DMS53 (cell line): ENCODE data around the gene IBA57.
"Not testable (repeated sequence)": the region's sequence is repeated elsewhere in the genome, so short reads cannot be mapped to it uniquely, and the experiment has no call there.

ENCODE experiments used
- DNase-seq: peaks from one replicate; lab custom pipeline; 2025; lab: John Stamatoyannopoulos, UW

IBA57 gene

GRCh38 chr1:228212966-228213844 is 47.6 kb downstream of the IBA57 start:
- DNase-seq: peak; percentile 96

DNA sequence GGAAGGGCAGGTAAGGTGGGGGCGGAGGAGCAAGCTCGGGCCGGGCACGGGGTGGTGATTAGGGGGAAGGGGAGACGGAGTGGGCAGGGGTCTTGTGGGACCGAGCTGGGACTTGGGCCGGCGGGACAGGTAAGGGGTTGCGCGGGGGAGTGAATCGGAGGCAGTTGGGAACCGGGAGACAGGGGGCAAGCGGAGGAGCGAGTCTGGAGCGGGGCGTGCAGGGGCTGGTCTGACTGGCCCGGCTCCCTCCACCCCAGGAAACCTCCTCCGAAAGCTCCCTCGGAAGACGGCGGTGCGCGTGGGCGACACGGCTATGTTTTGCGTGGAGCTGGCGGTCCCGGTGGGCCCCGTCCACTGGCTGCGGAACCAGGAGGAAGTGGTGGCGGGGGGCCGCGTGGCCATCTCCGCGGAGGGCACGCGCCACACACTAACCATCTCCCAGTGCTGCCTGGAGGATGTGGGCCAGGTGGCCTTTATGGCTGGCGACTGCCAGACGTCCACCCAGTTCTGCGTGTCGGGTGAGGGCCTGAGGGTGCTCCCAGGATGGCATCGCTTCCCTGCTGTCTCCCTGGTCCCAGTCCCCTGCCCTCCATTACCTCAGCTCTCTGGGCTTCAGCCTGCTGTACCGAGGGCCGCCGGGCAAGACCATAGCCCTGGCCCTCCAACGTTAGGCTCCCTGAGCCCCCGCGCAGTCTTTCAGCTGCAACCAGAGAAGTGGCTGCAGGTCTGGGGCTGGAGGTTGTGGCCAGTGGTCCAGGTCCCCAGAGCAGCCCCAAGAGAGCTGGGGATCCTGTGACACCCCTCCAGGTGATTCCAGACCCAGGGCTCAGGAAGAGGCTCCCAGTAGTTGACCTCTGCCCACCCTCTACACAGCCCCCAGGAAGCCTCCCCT is 48.6 kb downstream of the IBA57 start:
- no peak for DNase-seq

GRCh38 chr1:228214921-228215662 is 49.5 kb downstream of the IBA57 start:
- no peak for DNase-seq

- DNase-seq: no peak
Observed at GRCh38 chr1:228215663-228216116, 50.1 kb downstream of the IBA57 start.

- no peak for DNase-seq
Observed at GRCh38 chr1:228216371-228217320, 51.0 kb downstream of the IBA57 start.

DNA sequence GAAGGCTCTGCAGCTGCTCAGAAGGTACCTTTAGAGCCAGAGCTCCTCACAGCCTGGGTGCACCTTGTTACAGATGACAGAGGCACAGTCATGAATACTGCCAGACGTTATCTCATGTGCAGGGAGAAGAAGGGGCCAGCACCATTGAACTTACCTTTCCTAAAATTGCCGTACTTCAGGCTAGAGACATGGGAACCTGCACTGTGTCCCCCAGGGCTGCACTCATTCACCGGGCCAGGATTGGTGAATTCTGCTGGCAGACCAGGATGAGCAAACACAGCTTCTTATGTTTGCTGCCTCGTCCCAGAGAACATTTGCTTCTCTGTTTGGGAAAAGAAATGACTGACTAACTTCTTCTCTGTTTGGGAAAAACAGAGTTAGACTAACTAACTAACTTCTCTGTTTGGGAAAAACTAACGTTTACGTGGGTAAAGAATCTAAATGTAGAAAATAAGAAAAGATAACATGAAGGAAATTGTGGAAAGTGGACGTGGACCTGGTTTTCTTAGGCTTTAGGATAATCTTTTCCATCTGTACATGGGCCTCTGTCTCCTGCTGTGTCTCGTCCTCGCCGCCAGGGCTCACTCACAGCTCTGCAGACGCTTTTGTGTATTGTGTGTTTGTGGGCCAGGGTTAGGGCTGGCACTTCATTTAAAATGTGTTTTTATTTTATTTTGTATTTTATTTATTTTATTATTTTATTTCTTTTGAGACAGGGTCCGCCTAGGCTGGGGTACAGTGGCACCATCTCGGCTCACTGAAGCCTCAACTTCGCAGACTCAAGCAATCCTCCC is 52.1 kb downstream of the IBA57 start:
- DNase-seq: no peak

DNA sequence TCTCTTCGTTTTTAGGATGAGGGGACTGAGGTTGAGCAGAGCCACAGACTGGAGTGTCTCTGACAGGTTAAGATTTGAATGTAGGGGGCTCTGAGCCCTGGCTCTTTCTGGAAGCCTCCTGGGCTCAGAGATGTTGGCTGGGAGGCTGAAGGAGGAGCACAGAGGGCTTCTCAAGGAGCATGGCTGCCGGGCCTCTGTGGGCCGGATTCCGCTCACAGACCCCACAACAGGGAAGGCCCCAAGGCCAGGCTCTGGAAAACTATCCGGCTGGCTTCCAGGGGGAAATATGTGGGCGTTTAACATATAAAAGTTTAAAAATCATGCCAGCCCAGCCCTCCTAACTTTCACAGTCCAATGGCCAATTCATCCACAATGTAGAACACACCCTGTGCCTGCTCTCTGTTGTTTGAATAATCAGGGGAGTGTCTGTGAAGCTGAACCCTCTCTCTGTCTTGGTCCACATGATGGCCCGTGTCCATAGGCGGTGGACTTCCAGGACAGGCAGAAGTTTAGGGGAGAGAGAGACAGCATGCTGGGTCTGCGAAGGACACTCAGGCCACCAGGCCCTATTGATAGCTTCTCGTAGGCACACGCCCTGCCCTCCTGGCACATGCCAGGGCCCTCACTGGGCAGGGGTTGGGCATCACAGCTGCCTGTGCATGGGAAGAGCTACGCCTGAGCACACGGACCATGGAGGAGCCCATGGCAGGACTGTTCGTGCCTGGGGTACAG is 53.1 kb downstream of the IBA57 start:
- no peak for DNase-seq

DNA sequence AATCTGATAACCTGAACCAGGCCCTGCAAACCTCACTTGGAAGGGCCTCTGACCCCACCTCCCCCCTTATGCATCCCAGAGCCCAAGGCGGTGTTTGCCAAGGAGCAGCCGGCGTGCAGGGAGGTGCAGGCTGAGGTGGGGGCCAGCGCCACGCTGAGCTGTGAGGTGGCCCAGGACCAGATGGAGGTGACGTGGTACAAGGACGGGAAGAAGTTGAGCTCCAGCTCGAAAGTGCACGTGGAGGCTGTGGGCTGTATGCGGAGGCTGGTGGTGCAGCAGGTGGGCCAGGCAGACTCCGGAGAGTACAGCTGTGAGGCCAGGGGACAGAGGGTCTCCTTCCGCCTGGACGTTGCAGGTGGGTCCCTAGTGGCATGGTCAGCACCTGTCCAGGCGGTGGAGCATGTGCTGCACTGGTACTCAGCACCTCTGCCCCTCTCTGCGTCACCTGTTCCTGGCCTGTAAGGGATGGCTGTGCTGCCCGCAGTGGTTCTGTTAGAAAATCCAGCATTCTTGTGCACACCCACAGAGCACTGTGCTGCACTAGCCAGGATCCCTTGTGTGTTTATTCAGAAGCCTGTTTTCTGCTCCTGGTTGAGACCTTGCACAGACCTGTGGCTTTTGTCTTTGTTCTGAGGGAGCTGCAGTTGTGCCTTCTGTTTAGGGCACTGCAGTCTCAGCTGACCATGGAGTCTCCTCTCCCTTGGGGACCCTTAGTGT is 53.8 kb downstream of the IBA57 start:
- DNase-seq: no peak

- no peak for DNase-seq
Observed at GRCh38 chr1:228219962-228220780, 54.6 kb downstream of the IBA57 start.

GRCh38 chr1:228221097-228221496 is 55.5 kb downstream of the IBA57 start:
- DNase-seq: not testable (repeated sequence)

- DNase-seq: no peak
Observed at GRCh38 chr1:228222548-228222947, 56.9 kb downstream of the IBA57 start.

GRCh38 chr1:228224198-228225164 is 58.9 kb downstream of the IBA57 start:
- no peak for DNase-seq

DNA sequence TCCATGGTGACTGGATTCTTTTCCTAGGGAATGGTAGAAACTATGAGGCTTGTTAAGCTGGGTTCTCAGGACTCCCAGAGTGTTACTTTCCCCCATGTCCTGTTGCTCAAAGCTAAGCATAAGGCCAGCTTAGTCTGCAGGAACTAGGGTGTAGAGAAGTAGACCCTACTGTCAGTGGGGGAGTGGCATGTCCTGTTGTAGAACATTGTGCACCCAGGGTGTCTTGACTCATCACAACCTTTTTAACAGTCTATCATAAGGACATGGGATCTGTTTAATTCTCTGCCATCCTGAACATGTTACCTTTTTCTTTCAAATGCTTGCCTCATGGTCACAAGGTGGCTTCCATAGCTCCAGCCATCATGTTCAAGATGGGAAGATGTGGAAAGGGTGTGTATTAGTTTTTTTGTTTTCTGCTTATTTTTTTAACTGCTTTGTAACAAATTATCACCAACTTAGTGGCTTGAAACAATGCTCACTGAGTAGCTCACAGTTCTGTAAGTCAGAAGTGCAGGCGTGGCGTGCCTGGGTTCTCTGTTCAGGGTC is 59.6 kb downstream of the IBA57 start:
- no peak for DNase-seq

DNA sequence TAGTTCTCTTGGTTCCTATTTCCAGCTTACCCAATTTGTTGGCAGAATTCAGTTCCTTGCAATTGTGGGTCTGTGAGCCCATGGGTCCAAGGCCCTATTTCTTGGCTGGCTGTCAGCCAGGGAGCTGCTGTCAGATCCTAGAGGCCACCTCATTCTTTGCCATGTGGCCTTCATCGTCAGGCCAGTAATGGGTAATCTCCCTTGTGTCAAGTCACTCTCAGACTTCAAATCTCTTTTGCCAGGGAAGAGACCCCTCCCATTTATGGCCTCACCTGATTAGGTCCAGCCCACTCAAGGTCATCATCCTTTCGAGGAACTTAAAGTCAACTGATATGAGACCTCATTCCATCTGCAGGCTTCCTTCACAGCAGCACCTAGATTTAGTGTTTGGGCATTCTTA is 60.1 kb downstream of the IBA57 start:
- DNase-seq: no peak

DNA sequence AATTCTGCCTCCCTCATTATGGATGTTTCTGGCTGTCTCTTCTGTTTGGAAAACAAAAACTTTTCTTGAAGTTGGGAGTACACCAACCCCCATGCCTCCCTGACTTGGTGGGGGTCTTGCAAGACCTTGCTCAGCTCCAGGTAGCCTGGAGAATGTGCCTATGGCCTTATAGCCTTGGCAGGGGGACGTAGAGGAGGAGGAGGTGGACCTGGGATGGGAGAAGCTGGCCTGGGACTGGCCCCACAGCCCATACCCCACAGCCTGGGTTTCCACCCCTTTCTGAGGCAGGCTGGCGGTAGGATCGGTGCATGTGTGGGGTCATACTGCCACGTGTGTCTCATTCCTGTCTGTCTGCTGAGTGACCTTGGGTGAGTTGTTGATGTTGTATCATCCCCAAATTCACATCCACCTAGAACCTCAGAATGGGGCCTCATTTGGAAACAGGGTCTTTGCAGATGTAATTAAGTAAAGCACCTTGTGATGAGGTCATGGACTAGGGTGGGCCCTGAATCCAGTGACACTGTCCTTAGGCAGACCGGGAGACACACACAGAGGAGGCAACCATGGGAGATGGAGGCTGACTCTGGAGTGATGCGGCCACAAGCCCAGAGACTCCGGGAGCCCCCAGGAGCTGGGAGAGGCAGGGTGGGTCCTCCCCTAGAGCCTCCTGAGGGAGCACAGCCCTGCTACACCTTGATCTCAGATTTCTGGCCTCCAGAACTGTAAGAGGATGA is 60.7 kb downstream of the IBA57 start:
- no peak for DNase-seq
